GM18867 (cell line): ENCODE results near the gene MAP1B.

ENCODE experiments used
- ATAC-seq: cut with Tn5 transposase; IDR thresholded peaks from one replicate; pipeline ENCODE4 v1.9.1; 2021; ENCODE audit warnings: mild to moderate bottlenecking, moderate library complexity; ENCODE audit not compliant: unreplicated experiment

MAP1B gene

DNA sequence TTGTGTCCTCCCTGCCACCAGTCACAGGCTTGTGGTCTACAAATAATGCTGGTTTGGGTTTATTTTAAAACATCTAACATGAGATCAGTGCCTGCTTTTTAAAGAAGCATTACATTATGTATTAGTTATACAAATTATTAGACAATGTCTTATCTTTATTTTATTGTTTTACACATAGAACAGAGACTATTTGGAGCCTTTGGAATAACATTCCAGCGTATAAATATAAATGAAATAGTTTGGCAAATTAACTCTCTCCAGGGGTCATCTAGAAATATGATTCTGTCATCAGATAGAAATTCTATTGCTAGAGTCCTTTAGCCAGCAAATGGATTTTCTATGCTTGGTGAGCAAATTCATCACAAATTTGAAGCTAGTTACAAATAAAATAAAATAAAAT is 22.4 kb downstream of the MAP1B start:
- ATAC-seq: no peak

DNA sequence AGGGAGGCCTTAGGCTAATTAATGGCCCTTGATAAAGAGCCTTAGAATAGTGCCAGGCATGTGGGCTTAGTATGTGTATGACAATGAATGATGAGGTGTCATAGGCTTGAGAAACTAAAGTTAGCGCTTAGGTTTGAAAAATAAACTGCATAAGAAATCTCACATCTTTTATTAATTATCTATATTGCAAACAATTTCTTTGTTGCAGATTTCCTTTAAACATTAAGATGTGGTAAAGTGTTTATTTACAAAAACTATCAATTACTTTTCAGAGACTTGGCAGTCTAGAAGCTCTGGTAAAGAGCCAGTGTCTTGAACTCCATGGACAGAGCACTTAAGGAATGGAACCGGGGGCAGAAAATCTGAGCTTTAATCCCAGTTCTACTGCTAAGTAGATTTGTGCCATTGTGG is 23.1 kb downstream of the MAP1B start:
- no peak for ATAC-seq

DNA sequence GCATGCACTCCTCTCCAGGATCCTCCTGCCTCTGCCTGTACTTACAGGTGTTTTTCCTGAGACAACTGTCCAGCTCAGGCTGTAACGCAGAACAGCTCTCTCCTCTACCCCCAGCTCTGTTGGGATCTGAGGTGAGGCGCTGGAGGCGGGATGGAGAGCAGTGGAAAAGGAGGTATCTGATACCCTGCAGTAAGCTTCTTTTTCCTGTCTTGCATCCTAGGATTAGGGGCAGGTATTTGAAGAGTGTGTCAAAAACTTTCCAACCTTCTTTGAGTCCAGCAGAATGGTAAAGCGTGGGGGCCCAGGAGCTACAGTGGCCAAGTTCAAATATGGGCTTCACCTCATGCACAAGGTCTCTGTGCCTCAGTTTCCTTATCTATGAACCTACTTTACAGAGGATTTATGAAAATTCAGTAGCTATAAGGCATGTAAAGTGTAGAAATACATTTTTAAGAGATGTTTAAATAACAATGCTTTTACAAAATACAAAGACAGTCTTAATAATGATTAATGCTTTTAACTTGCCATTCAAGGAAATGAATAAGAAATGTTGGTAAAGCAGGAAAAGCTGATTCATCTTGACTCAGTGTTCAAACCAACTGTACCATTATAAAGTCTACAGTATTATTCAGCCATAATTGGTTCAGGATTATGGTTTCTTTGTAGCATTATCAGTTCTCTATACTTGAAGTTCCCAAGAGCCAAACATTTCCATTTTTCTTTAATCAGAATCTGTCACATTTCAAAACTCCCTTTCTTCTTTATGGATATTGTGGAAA is 26.1 kb downstream of the MAP1B start:
- ATAC-seq: no peak

DNA sequence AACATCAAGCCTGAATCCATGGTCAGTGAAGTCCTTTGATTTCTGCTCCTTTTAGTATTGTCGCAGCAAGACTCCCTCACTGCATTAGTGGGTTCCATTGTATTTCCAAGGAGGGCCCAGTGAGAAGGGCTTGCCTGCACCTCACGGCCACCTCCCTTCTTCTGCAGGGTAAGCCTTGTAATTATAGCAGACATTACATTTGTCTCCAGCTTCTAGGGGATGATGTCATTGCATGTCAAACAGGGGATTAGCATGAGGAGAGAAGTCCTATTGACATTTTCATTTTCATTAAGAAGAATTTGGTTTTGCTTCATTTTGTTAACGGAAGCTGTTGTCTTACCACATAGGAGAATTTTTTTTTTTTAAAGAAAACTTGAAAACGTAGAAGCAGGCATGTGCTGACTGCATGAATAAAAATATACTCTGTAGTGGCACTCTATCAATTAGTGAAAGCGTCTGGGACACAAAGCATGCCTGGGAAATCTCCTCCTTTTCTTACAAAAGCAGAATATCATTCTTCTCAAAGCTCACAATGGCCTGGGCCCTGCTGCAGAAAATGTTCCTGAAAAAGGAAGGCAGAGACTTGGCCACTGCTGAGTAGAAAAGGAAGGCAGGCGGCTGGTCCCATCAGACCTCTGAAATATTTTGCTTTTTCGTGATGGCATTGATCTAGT is 27.1 kb downstream of the MAP1B start:
- ATAC-seq: no peak

DNA sequence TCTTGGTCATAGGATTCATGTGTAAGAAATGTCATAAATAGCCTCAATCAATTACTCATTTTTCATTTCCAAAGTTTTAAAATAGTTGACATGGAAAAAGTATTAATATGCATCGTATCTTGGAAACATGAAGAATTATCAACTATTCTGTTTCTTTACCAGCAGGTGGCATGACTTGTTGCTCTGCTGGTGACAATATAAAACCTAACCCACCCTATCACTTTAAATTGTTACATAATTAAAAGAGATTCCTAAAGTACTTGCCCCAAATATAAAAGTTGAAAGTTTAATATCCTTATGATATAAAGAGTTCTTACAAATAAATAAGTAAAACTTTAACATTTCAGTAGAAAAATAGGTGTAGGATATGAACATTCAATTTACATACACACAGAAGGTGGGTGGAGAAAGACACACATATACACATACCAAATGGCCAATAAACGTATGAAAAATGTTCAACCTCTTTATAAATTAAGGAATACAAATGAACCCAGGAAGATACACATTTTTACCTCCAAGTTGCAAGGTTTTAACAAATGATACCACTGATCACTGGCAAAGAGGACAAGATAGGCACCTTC is 30.6 kb downstream of the MAP1B start:
- ATAC-seq: no peak

DNA sequence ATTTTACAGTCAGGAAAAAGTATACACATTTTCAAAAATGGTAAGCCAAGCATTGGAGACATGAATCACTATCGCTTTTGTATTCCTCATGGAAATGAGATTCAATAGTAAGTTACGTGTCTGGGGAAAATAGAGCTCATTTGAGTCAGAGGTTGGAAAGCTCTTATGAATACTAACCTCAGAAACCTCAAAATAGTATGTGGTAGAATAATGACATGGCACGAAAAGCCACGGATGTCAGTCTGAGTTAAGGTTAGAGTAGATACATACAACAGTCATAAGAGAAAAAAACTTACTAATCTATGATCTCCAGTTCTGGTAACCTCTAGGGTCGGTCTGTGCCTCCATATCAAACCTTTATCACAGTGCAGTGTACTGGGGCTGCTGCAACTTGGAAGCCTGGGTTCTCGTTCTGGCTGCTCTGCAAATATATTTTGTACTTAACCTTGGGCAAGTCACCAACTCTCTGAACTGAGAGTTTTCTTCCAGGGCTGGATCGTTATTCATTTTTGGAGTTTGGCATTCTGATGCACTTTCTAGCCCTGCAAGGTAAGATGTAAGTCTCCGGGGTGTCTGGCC is 31.8 kb downstream of the MAP1B start:
- peak; percentile 58 for ATAC-seq

DNA sequence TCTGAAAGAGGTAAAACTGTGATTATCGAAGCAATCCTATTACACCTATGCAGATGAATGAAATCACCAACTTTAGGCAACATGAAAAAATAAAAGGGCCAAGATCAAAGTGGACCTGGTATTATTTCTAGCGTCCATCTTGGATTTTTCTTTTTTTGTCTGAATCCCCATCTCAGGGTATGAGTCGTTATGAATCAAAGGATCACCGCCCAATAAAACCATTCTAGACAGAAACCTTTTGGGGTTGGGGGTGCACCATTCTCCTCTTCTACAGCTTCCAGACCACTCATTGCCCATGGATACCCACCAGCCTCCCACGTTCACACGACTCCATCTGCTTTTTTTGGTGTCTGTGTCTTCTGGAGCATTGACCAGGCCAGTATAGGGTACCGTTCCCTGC is 33.4 kb downstream of the MAP1B start:
- ATAC-seq: no peak

DNA sequence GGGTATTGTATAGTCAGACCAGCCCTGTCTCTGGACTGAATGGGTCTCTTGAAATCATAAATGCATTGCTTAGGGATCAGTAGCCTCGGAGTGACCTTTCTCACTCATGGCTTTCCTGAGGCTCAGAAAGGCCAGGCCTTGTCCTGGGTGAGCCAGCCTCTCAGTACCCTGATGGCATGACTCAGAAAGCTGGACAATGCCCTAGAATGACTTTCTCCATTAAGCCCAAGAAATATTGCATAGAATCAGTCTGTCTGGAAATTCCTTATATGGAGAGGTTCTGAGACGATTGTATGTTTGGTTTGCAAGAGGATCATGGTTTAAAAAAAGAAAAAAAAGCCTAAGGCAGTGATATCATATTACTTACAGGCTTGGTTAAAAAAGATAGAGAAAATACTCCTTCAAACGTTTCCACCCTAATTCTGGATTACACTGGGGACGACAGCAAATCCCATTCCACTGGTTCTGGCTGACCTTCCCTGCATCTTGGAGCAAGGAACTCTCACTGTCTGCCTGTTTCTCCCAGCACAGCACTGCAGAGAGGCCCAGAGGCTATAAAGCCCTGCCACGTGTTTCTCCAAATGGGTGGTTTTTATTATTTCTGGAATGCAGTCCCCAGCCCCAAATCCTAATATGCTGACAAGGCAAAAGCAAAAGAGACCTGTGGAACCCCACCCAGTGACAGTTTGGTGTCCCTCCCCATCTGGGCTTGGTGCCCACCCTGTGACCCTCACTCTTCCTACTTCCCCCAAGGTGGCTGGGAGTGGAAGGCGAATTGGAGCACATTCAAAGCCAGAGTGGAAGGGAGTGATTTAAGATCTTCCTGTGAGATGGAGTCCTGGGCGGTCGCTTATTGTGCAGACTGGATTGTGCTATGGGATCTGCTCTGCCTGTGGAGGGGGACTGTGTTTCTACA is 34.4 kb downstream of the MAP1B start:
- ATAC-seq: no peak

DNA sequence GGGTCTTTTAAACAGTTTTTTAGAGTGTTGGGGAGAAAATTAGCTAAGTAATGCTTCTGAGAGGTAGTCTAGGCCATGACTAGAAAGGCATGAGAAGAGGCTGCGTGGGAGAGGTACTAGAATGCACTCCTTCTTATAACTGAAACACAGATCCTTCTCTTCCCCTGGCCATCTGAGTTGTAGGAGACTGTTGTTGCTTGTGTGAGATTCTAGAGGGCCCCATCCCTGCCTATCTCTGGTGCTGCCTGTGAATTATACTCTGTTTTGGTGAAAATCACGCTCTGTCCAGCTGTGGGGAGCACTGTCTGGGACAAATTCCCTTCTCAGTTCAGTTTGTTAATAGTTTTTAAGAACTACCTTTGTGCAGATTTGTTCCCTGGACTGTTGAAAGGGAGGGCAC is 37.5 kb downstream of the MAP1B start:
- no peak for ATAC-seq

DNA sequence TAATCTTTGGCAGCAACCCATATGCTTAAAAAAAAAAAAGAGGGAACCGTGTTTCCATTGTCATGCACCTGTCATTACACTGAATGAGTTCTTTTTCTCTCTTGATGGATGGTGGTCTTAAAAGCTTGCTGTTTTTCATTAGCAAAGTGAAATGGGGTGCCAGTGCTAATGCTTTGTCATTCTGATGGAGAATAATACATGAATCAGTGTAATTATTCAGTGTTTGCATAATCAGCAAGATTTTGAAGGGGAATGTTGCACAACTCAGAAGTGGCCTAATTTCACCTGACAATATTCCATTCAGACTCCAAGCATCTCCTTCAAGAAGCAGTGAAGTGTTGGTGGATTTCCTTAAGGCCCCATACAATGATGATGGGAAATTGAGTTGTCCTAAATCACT is 38.1 kb downstream of the MAP1B start:
- no peak for ATAC-seq

DNA sequence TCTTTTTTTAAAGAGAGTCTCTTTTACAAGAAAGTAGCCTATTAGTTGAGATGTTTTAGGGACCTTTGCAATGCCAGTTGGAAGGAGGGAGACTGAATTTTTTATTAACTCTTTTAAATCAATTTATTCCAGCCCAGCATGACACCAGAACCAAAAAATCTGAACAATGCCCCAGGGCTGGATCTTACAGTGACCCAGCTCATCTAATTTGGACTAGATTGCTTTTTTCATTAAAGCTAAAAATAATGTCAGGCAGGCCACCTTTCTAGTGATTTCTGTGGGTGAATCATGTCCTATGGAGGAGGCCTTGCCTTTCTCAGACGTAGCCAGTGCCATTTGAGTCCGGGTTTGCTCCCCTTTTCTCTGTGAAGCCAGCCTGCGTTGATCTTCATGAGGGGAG is 38.8 kb downstream of the MAP1B start:
- no peak for ATAC-seq

DNA sequence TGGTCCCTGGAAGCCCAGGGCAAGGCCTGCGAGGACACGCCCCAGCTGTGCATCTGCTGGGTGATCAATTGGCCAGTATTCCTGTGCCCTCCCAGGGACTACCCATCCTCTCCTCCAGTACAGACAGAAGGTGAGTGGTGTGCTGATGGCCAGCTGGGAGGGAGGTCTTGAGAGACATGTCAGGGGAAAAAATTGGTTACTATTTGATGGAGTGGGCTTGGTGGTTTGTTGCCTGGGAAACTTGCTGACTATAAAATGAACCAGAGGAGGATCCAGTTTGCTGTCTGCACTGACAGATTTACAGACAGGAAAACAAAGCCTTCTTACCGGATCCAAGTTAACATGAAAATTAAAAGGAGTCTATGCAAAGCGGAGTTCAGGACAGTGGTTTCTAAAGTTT is 40.3 kb downstream of the MAP1B start:
- no peak for ATAC-seq

DNA sequence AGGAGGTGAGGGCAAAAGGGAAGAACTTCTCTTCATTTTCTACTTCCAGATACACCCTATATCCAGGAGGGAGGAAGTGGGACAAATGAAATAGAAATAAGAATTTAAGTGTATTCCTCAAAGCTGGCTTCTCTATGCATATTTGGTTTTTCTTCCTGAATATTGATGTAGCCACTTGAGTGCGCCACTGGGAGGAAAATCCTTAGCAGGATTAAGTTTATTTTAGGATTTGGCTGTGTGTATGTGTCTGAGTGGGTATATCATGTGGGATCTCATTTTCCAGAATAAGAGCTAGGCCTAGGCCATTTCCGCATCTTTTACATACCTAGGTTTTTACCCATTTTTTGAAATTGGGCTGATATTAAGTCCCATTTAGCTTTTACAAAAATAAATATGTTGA is 42.5 kb downstream of the MAP1B start:
- ATAC-seq: no peak

DNA sequence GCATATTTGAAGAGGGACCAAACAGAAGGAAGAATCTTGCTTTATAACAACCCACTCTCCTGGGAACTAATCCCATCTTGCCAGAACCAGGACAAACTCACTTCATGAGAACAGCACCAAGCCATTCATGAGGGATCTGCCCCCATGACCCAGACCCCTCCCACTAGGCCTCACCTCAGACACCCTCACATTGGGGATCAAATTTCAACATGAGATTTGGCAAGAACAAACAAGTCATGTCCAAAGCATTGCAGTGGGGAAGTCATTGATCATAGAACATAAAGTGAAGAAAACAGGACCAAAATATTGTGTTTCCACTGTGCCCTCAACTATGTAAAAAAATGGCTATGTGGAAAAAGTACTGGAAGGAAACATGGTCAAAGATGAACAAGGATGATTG is 43.9 kb downstream of the MAP1B start:
- no peak for ATAC-seq

DNA sequence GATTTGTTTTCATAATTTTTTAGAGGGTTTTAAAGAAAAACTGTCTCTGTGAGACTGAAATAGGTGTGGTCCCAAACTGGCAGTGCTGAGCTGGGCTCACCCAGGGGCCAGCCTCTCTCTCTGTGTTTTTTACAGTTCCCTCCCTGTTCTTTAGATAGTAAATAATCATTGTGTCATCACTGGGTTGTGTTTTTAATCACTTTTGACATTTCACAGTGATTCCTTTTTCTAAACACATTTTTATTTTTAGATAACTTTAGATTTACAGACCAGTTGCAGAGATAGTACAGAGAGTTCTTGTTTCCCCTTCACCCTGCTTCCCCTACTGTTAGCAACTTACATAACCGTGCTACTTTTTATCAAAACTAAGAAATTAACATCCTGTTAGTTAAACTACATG is 44.4 kb downstream of the MAP1B start:
- ATAC-seq: no peak

DNA sequence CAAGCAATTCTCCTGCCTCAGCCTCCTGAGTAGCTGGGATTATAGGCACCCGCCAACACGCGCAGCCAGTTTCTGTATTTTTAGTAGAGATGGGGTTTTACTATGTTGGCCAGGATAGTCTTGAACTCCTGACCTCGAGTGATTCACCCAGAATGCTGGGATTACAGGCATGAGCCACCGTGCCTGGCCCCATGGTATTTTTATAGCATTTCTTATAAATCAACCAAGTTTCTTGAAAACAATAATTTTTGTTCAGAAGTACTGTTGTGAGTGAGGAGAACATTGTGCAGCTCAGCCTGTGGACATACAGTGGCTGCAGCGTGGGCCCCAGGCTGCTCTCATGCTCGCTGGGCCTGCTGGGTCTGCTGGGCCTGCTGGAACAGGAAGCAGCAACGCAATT is 45.3 kb downstream of the MAP1B start:
- ATAC-seq: no peak

DNA sequence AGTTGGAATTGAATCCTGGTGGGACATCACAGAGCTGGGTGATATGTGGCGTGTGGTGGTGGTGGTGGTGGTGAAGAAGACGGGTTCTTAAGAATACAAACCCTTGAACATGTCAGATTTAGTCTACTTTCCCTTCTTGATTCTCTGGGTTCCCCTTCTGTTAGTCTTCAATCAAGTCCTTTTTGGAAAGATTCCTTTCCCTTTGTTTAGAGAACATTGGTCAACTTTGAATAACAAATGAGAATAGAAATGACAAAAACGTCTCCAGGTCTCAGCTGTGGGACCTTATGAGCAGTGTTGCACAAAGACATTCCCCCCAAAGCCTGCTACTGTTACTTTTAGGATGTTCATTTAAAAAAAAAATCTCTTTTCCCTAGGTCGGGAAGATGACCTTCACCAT is 46.3 kb downstream of the MAP1B start:
- ATAC-seq: no peak

DNA sequence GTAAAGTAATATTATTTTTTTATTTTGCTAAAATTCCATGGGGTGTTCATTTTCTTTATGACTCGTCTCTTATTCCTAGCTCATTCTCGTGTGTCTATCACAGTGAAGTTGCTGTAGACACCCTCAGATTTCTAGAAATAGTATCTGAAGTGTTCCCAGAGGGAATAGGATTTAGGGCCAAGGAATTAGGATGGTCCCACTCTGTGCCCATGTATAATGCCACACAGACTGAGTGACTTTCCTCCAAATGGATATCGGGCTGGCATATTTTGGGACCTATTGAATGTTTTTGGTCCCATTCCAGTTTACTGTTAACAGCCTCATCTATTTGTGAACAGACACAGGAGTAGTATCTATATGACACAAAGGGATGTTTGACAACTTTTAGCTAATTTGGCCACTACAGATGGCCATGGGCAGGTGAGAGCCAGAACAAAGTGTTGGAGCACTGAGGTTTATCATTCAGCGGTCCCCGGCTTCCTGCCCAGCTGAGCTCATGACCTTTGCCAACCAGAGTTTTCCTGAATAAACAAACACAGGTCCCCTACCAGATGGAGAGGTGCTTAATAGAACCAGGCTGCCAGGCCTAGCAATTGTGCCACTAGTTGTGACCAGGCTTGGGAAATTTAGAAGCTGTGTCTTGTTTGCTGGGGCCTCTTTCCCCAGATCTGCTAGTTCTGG is 46.9 kb downstream of the MAP1B start:
- no peak for ATAC-seq

DNA sequence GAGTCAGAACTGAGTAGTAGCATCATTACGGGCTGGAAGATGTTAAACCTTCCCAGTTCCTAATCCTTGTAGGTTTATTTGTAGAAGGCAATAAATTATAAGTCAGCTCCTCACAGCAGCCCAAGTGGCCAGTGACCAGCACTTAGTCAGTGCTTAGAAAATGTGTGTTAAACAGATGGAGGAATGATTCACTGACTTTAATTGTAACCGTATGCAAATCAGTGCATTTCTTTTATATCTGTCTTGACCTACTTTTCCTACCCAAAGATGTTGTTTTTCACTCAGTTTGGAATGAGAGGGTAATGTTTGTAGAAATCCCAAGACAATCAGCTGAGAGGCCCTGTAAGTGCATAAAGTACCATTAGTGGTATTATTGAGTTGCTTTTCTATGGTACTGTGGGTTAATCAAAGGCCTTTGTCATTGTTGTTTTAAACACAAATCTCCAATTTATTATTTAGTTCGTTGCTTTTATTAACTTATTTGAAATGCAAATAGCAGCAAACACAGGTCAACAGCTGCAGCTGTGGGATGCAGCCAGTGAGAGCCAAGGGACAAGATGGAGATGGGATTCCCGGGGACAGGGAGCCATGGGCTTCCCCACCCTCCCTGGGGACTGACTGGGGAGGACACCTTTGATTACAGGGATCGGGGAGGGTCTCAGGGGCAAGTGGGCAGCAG is 49.8 kb downstream of the MAP1B start:
- no peak for ATAC-seq

DNA sequence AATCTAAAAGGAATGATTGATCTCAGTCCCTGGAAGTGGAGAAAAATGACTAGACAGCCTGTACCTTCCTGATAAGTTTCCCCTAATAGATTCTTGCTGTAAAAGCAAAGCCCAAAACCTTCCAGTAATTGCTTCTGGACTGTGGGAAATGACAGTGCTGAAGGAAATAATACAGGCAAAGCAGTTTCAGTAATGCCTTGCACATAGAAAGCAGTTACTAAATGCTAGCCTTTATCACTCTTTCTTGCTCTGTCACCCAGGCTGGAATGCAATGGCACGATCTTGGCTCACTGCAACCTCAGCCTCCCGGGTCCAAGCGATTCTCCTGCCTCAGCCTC is 50.3 kb downstream of the MAP1B start:
- no peak for ATAC-seq
